Cardiac muscle cell (in vitro differentiated cells and primary cell): ENCODE data around the gene HOXB3. TPM values are rescaled to one million over a fixed set of nuclear protein-coding genes. Genes with fewer than 3 reads are reported as not detected.

Experiments
- DNase-seq, 2 donors: peaks; one replicate each; pipeline versions ENCODE4 v3.0.0 to v3.0.0-alpha.2; 2010 to 2017; ENCODE audit warnings: low read depth in 1 of 2, low spot score in 1 of 2
- H3K27ac ChIP-seq: fragments of 200-600 bp; sonication (generic); 2 replicates; pipeline ENCODE4 v1.5.1; 2016
- H3K27me3 ChIP-seq: fragments of 200-600 bp; sonication (generic); 2 replicates; pipeline ENCODE4 v1.6.0; 2016; ENCODE audit warnings: control low read depth
- H3K36me3 ChIP-seq: fragments of 200-600 bp; sonication (generic); 2 replicates; pipeline ENCODE4 v1.5.1; 2016; ENCODE audit warnings: control low read depth
- H3K4me1 ChIP-seq: fragments of 200-600 bp; sonication (generic); 2 replicates; pipeline ENCODE4 v1.8.1; 2017; ENCODE audit warnings: low read depth, mild to moderate bottlenecking, mixed run types
- H3K4me3 ChIP-seq: fragments of 200-600 bp; sonication (generic); 2 replicates; pipeline ENCODE4 v1.5.1; 2016; ENCODE audit warnings: mild to moderate bottlenecking
- H3K9me3 ChIP-seq: fragments of 200-600 bp; sonication (generic); 2 replicates; pipeline ENCODE4 v1.5.1; 2017; ENCODE audit warnings: low read depth, mild to moderate bottlenecking, control low read depth
- polyA plus RNA-seq: library from polyadenylated mRNA; unstranded; fragments of >200 nt; fragmentation: Nextera tagmentation; extraction: Ambion mirVana; gene quantifications from 2 replicates; pipeline ENCODE4 v1.2.1, GENCODE V29; 2016
- total RNA-seq: library from RNA; depleted of rRNA; stranded (reverse); fragments of >200 nt; gene quantifications from 2 replicates; pipeline ENCODE4 v1.2.3, GENCODE V29; 2016
- TF ChIP-seq, protein P1 (sequence below): IDR thresholded peaks from 2 replicates; pipeline ENCODE4 v1.5.1; 2012; ENCODE audit warnings: low read depth, mild to moderate bottlenecking, low read length

Gene HOXB3
- total and polyA plus RNA-seq, 2 experiments from 2014 or later, result 24.9 to 37.7 TPM

DNA sequence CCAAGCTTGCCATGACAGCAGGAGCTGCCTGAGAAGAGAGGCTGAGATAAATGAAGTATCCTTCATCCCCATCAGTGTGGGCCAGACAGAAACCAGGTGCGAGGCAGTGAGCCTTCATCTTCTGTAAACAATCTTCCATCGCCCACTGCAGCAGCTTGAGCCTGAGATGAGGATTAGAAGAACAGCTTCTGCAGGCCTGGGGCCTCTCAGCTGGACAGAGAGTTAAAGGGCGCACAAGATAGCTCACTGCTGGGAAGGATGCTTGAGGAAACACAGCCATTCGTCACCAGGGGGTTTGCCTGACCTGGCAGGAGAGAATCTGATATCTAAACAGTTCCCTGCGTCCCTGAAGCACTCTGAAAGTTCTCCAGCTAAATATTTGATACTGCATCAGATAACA, 86.3 kb downstream of the HOXB3 start:
- Histone ChIP-seq H3K9me3 (no peaks in the 10 kb centered on the region), H3K27me3 (no peaks in the 10 kb centered on the region), H3K4me1 (peaks cover 65% of the 10 kb centered on the region), H3K36me3 (no peaks in the 10 kb centered on the region), H3K4me3 (no peak overlapping the region), H3K27ac (peak overlapping the region; percentile 87)
- TF ChIP-seq, protein P1, sequence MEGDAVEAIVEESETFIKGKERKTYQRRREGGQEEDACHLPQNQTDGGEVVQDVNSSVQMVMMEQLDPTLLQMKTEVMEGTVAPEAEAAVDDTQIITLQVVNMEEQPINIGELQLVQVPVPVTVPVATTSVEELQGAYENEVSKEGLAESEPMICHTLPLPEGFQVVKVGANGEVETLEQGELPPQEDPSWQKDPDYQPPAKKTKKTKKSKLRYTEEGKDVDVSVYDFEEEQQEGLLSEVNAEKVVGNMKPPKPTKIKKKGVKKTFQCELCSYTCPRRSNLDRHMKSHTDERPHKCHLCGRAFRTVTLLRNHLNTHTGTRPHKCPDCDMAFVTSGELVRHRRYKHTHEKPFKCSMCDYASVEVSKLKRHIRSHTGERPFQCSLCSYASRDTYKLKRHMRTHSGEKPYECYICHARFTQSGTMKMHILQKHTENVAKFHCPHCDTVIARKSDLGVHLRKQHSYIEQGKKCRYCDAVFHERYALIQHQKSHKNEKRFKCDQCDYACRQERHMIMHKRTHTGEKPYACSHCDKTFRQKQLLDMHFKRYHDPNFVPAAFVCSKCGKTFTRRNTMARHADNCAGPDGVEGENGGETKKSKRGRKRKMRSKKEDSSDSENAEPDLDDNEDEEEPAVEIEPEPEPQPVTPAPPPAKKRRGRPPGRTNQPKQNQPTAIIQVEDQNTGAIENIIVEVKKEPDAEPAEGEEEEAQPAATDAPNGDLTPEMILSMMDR, result no peak
- peak in 1 of 2 donors; percentile 95 for DNase-seq

DNA sequence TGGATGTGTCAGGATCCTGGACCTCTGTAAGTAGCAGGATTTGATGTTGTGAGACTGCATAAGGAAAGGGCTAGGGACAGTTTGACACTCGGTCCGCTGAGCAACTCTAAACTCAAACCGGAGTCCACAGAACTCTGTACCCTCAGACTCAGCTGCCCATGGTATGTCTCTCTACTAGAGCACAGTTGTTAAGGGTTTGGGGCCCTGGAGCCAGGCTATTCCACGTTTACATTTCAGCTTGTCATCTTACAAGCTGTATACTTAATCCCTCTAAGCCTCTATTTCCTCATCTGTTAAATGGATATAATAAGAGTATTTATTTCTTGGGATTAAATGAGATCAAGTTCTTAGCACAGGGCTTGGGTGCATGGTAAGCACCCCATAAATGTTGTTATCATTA, 87.1 kb downstream of the HOXB3 start:
- Histone ChIP-seq H3K36me3 (no peaks in the 10 kb centered on the region), H3K4me3 (no peak overlapping the region), H3K27ac (peak overlapping the region; percentile 29), H3K9me3 (no peaks in the 10 kb centered on the region), H3K27me3 (no peaks in the 10 kb centered on the region), H3K4me1 (peaks cover 73% of the 10 kb centered on the region)
- DNase-seq, result peak in 1 of 2 donors; percentile 35
- TF ChIP-seq, protein P1, result no peak

DNA sequence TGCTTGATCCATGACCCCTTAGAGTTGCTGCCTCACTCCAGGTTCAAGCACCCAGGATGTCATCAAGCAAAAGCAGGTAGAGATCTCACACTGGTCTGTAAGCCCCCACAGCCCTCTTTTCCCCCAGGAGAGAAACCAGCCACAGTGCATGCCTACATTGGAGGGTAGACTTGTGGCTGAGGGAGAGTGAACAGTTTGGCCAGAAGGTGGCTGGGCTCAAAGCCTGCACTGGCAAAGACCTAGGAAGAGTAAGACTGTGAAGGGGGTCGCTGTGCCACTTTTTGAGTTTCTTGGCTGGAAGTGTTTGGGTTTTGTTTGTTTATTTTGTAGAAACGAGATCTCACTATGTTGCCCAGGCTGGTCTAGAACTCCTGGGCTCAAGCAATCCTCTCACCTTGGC, 87.7 kb downstream of the HOXB3 start:
- Histone ChIP-seq H3K4me1 (peaks cover 77% of the 10 kb centered on the region), H3K36me3 (no peaks in the 10 kb centered on the region), H3K27me3 (no peaks in the 10 kb centered on the region), H3K9me3 (no peaks in the 10 kb centered on the region), H3K4me3 (no peak overlapping the region), H3K27ac (peak overlapping the region; percentile 29)
- no peak for DNase-seq
- TF ChIP-seq, protein P1, result no peak

DNA sequence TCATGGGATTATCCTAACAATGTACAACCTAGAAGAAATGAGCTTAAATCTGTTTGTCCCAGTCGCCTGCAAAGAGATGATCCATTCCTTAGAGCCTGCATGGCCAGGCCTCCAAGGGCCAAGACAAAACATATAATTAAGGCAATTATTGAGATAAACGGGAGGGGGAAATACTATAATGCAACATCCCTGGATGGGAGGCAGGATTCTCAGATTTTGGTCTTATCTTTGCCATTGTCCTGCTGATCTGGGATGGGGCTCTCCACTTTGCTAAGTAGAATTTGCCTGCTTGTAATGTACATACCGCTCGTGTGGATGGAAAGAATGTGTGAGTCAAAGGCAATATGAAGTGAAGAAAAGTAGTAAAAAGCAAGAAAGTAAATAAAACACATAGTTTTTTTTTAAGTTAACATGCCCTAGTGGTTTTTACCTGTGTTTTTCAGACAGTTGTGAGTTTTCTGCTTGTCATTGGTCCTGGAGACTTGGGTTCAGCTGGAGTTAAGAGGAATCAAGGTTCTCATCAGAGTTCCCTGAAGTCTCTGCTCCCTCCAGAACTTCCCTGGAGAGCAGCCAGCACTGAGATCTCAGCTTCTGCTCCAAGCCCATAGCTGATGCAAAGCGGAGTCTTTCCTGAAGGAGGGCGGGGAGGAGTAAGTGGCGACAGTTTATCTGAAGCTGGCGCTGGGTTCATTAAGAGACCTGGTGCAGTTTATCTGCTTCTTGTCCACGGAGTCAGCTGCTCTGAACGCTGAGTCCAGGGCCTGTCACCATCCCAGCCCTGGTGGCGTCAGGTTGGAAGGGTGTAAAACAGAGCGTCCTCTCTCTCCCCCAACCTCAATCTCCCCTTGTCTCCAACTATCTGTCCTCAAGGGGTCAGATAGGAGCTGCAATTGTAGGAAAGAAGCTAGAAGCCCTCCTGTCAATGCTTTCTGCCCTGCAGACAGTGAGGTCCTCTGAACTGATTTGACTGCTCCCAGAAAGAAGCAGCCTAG, 89.3 kb downstream of the HOXB3 start:
- TF ChIP-seq, protein P1, result peak; percentile 31
- H3K9me3 ChIP-seq, result no peaks in the 10 kb centered on the region
- no peaks in the 10 kb centered on the region for H3K27me3 ChIP-seq
- no peaks in the 10 kb centered on the region for H3K36me3 ChIP-seq
- peak overlapping the region; percentile 55 for H3K27ac ChIP-seq
- H3K4me1 ChIP-seq, result peaks cover 79% of the 10 kb centered on the region
- no peak overlapping the region for H3K4me3 ChIP-seq
- peak; percentile 69 to 95 for DNase-seq

DNA sequence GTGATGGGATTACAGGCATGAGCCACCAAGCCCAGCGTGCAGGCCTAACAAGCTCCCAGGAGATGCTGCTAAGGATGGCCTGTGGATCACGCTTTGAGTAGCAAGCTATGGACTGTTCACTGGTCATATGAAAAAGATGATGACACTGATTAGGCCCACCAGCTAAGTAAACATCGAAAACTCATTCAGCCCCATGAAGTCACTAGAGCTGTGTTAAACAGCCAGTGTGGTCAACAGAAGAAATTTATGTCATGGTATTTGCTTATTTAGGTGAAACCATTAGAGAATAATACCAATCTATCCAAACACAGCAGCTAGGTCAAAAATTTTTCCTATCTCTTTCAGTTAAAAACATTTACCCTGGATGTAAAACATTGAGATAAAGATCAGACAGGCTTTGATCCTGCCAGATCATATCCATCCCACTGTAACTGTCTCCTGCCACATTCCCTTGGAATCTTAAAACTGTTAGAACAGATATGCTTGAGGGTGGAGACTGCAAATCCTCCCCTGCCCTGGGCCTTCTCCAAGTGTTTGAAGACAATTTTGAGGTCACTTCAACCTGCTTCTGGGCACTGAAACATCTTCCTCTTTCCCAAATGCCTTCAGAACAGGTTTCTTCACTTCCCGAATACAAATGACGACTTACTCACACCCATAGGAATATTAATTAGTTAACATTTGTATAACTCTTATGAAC, 90.2 kb downstream of the HOXB3 start:
- H3K4me3 ChIP-seq, result no peak overlapping the region
- H3K27me3 ChIP-seq, result no peaks in the 10 kb centered on the region
- no peaks in the 10 kb centered on the region for H3K9me3 ChIP-seq
- no peak for DNase-seq
- no peaks in the 10 kb centered on the region for H3K36me3 ChIP-seq
- peak overlapping the region; percentile 55 for H3K27ac ChIP-seq
- peaks cover 76% of the 10 kb centered on the region for H3K4me1 ChIP-seq
- TF ChIP-seq, protein P1, result no peak
